Neutrophil (primary cell): Measurements from ENCODE around the gene PRPF8.

Experiments
- H3K27ac ChIP-seq: fragments of 200-600 bp; sonication (generic); 2 replicates; pipeline ENCODE4 v1.5.1; 2016; ENCODE audit warnings: mild to moderate bottlenecking, moderate library complexity
- H3K27me3 ChIP-seq: fragments of 200-600 bp; sonication (generic); 2 replicates; pipeline ENCODE4 v1.6.0; 2016; ENCODE audit warnings: mild to moderate bottlenecking
- H3K36me3 ChIP-seq: fragments of 200-600 bp; sonication (generic); 2 replicates; pipeline ENCODE4 v1.5.1; 2017
- H3K4me1 ChIP-seq, 2 experiments: fragments of 200-600 bp in 1 of 2; sonication (generic) in 1 of 2; 1 replicate in 1 of 2; 2 replicates in 1 of 2; pipeline versions ENCODE4 v1.5.1 to v1.6.1; 2013 to 2016; ENCODE audit warnings: low read depth in 1 of 2, low read length in 1 of 2, mild to moderate bottlenecking in 1 of 2, moderate library complexity in 1 of 2; ENCODE audit not compliant: control insufficient read depth in 1 of 2, insufficient read depth in 1 of 2
- H3K4me3 ChIP-seq, 2 experiments: fragments of 200-600 bp in 1 of 2; sonication (generic) in 1 of 2; 1 replicate in 1 of 2; 2 replicates in 1 of 2; pipeline ENCODE4 v1.5.1; 2013 to 2016; ENCODE audit warnings: low read depth in 1 of 2, low read length in 1 of 2, mild to moderate bottlenecking in 1 of 2, moderate library complexity in 1 of 2
- H3K9me3 ChIP-seq: fragments of 200-600 bp; sonication (generic); 2 replicates; pipeline ENCODE4 v1.5.1; 2016
- TF ChIP-seq, protein P1 (sequence below): fragments of 200-600 bp; sonication (generic); IDR thresholded peaks from 2 replicates; pipeline ENCODE4 v1.5.1; 2016; ENCODE audit warnings: antibody characterized with exemption

PRPF8 gene

DNA sequence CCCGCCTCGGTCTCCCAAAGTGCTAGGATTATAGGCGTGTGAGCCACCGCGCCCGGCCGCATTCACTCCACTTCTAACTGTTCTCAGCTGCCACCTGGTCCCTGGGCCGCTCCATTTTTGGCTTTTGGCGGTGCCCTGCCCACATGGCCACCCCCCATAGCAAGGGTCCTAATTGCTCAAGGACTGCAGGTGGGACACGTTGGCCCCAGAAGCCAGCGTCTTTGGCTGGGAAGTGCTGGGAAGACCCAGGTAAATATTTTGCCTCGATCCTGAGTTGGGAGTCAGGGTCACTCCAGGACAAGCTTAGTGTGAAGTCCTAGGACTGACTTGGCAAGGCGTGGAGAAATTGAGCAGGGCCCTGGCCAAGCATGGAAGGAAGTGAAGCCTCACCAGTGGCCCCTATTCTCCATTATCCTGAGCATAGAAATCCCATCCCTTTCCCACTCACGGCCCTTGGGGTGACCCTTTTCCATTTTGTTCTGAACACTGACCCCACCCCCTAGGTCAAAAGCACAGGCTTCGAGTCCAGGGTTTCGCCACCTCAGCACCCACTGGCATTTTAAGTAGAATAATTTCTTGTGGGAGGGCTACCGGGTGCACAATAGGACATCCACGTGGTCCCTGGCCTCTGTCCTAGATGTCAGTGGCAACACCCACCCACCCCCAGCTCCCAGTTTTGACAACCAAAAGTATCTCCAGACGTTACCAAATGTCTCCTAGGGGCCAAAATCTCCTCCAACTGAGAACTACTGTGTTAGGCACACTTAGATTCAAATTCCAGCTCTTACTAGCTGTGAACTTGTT lies 33.9 kb upstream of the PRPF8 start:
- peaks cover 21% of the 10 kb centered on the region for H3K27me3 ChIP-seq
- peak overlapping the region; percentile 97 for H3K27ac ChIP-seq
- TF ChIP-seq, protein P1, sequence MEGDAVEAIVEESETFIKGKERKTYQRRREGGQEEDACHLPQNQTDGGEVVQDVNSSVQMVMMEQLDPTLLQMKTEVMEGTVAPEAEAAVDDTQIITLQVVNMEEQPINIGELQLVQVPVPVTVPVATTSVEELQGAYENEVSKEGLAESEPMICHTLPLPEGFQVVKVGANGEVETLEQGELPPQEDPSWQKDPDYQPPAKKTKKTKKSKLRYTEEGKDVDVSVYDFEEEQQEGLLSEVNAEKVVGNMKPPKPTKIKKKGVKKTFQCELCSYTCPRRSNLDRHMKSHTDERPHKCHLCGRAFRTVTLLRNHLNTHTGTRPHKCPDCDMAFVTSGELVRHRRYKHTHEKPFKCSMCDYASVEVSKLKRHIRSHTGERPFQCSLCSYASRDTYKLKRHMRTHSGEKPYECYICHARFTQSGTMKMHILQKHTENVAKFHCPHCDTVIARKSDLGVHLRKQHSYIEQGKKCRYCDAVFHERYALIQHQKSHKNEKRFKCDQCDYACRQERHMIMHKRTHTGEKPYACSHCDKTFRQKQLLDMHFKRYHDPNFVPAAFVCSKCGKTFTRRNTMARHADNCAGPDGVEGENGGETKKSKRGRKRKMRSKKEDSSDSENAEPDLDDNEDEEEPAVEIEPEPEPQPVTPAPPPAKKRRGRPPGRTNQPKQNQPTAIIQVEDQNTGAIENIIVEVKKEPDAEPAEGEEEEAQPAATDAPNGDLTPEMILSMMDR = no peak
- H3K4me1 ChIP-seq = peaks cover 38 to 42% of the 10 kb centered on the region in 2 experiments
- H3K4me3 ChIP-seq = no peak overlapping the region
- H3K36me3 ChIP-seq = peaks cover 3% of the 10 kb centered on the region
- no peaks in the 10 kb centered on the region for H3K9me3 ChIP-seq

DNA sequence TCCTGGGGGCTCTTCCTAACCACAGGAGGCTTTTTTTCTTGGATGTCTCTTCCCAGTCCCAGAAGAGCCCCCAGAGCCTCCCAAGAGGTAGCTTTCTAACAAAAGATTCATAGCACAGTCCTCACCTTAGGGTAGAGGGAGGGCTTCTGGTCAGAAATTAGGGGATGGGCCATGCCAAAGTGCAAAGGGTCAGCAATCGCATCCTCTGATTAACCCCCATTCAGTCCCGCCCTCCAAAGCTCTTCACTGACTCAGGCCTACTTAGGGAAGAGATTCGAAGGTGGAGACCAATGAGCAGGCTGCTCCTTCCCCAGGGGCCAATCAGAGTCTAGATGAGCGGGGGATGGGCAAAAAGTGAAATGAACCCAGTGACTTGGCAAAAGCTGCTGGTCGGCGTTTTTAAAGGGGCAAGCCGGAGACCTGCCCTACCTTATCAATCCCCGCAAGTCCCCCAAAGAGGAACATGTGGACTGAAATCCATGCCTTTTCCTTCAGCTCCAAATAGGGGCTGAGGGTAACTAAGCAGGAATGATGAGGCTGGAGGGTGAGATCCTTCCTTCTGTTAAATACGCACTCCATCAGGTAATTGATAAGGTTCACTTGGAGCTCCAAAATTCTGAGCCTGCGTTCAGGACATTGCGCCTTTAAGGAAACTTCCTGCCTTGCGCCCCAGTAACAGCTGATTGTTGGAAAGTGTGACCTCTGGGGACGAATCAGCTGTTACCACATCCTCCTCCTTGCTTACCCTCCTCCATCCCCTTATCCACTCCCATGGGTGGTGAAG lies 32.4 kb upstream of the PRPF8 start:
- H3K27ac ChIP-seq = peak overlapping the region; percentile 97
- TF ChIP-seq, protein P1 = peak; percentile 6
- H3K4me3 ChIP-seq = peak overlapping the region; percentile 83
- peaks cover 18% of the 10 kb centered on the region for H3K36me3 ChIP-seq
- no peaks in the 10 kb centered on the region for H3K9me3 ChIP-seq
- H3K4me1 ChIP-seq = peaks cover 38 to 40% of the 10 kb centered on the region in 2 experiments
- peaks cover 31% of the 10 kb centered on the region for H3K27me3 ChIP-seq

DNA sequence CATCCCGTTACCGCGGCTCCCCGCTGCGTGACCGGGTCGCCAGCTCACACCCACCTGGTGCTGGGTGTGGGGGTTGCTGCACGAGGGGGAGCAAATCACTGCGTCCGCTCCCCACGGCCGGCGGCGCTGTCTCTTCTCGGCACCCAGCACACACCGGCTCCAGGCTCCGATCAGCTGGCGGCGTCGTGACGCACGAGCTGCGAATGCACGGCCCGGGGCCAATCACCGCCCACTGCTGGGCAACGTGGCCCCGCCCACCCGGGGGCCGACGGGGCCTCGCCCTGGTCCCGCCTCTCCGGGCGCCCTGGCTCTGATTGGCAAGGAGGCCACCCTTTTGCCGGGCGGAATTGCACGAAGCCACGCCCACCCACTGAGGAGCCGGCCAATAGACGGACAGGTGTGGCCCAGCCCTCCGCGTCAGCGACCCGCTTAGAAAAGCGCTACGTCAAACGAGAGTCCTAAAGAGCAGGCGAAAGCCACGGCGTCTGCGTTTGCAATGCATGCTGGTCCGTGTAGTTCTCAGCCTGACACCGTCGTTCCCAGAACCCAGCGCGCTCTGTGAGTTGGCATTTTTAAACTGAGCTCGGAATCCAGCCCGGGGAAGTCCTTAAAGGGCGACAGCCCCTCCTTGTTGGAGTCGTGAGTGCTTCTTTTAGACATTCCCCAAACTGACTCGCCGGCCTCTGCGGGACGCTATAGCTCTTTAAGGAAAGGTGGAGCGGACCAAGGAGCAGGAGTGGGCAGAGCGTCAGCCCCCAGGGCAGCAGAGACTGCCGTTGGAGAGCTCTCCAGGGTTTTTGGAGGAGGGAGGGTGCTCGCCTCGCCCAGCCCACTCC lies 31.6 kb upstream of the PRPF8 start:
- Histone ChIP-seq H3K4me3 (peak overlapping the region; percentile 83 to 91), H3K27ac (peak overlapping the region; percentile 97), H3K4me1 (peaks cover 38 to 40% of the 10 kb centered on the region in 2 experiments), H3K36me3 (peaks cover 22% of the 10 kb centered on the region), H3K27me3 (peaks cover 33% of the 10 kb centered on the region), H3K9me3 (no peaks in the 10 kb centered on the region)
- TF ChIP-seq, protein P1 = peak; percentile 38

DNA sequence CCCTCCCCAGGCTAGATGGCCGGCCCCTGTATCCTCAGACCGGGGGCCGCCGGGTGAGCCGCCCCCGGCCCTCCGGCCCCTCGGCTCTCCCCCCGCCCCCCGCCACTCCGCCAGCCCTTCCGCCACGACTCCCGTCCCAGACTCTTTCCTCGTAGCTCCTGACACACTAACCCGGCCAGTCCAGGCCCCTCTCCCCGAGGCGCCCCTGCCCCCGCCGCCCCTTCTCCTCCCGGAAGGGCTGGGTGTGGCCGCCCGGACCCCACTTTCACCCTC lies 31.1 kb upstream of the PRPF8 start:
- no peaks in the 10 kb centered on the region for H3K9me3 ChIP-seq

More for the DNA sequence above, 31.1 kb upstream of the PRPF8 start:
- TF ChIP-seq, protein P1 = no peak
- Histone ChIP-seq H3K4me1 (peaks cover 38 to 44% of the 10 kb centered on the region in 2 experiments), H3K36me3 (peaks cover 22% of the 10 kb centered on the region), H3K27me3 (peaks cover 38% of the 10 kb centered on the region), H3K27ac (peak overlapping the region; percentile 97), H3K4me3 (peak overlapping the region; percentile 77 to 91)
